Measurements from ENCODE around the gene CACNG8.

GRCh38 chr19:53944416-53944815 lies 18.3 kb upstream of the CACNG8 start:
- TF ChIP-seq CTCF (conservative IDR thresholded peaks at IDR 0.05), result no peak
- no peak for TF ChIP-seq ZFX (IDR thresholded peaks at IDR 0.05)
